Uterus (tissue), 4 donors: ENCODE measurements around the gene TMEM117. TPM values are rescaled to one million over a fixed set of nuclear protein-coding genes. Genes with fewer than 3 reads are reported as not detected.

ENCODE experiments used
- DNase-seq, 2 donors: peaks; one replicate each; pipeline ENCODE4 v3.0.0-alpha.2; 2019 to 2020
- H3K27ac ChIP-seq, 2 donors: fragments of 200-600 bp; sonication (generic); 1 replicate in 1 of 2; 2 replicates in 1 of 2; pipeline ENCODE4 v1.5.1; 2016 to 2018
- H3K27me3 ChIP-seq, 2 donors: fragments of 200-600 bp; sonication (generic); one replicate each; pipeline ENCODE4 v1.5.1; 2018 to 2019; ENCODE audit warnings: control low read depth in 1 of 2
- H3K36me3 ChIP-seq, 2 donors: fragments of 200-600 bp; sonication (generic); one replicate each; pipeline ENCODE4 v1.5.1; 2019; ENCODE audit warnings: control low read depth in 1 of 2
- H3K4me1 ChIP-seq, 2 donors: fragments of 200-600 bp; sonication (generic); one replicate each; pipeline ENCODE4 v1.5.1; 2018 to 2019; ENCODE audit warnings: control low read depth in 1 of 2
- H3K4me3 ChIP-seq, 2 donors: fragments of 200-600 bp; sonication (generic); 1 replicate in 1 of 2; 2 replicates in 1 of 2; pipeline ENCODE4 v1.5.1; 2018 to 2019; ENCODE audit warnings: mild to moderate bottlenecking in 1 of 2
- H3K9me3 ChIP-seq, 2 donors: fragments of 200-600 bp; sonication (generic); one replicate each; pipeline ENCODE4 v1.5.1; 2019; ENCODE audit warnings: control low read depth in 1 of 2
- CTCF ChIP-seq, 4 experiments: fragments of 200-600 bp in 2 of 4; fragments of 450-650 bp in 2 of 4; sonication (generic) in 2 of 4; IDR thresholded peaks; one replicate each; pipeline ENCODE4 v1.5.1; 2016 to 2019; ENCODE audit warnings: antibody characterized with exemption in 4 of 4, mild to moderate bottlenecking in 2 of 4, moderate library complexity in 1 of 4
- POLR2A ChIP-seq, 2 donors: fragments of 450-650 bp; IDR thresholded peaks; one replicate each; pipeline ENCODE4 v1.6.1; 2016; ENCODE audit warnings: antibody characterized with exemption in 2 of 2, mild to moderate bottlenecking in 1 of 2, moderate library complexity in 1 of 2
- intact Hi-C: fragments of 100-400 bp; cut with DNase I; formaldehyde crosslinking; loops from one replicate; pipeline ENCODE4 v1.15.1; 2023; ENCODE audit warnings: low total_unique reads
- total RNA-seq, 4 donors: library from RNA; depleted of rRNA in 3 of 4; stranded (reverse); fragments of >200 nt in 3 of 4; gene quantifications; one replicate each; pipeline versions ENCODE4 v1.1.0 to v1.2.4, GENCODE V29; 2014 to 2023
- donor health status: DM: yes; HTN: yes; CAD: no.

TMEM117 gene
- total RNA-seq, 4 donors from 2014 or later = 1.0 to 34.4 (median 6.1) TPM

- no peak for DNase-seq
- no peaks in the 10 kb centered on the region for H3K4me1 ChIP-seq
- H3K4me3 ChIP-seq = no peak overlapping the region
- no peaks in the 10 kb centered on the region for H3K9me3 ChIP-seq
- H3K36me3 ChIP-seq = no peaks in the 10 kb centered on the region
- TF ChIP-seq CTCF (IDR thresholded peaks at IDR 0.05) = no peak
- no peak for TF ChIP-seq POLR2A (IDR thresholded peaks at IDR 0.05)
- intact Hi-C loops = no loop called here
- no peaks in the 10 kb centered on the region for H3K27me3 ChIP-seq
- no peak overlapping the region for H3K27ac ChIP-seq
Observed at GRCh38 chr12:44314007-44314500, 478.2 kb downstream of the TMEM117 start.

GRCh38 chr12:44317651-44318126, 481.8 kb downstream of the TMEM117 start:
- H3K4me1 ChIP-seq = no peaks in the 10 kb centered on the region
- H3K9me3 ChIP-seq = no peaks in the 10 kb centered on the region
- H3K27ac ChIP-seq = no peak overlapping the region
- intact Hi-C loops = no loop called here
- H3K27me3 ChIP-seq = no peaks in the 10 kb centered on the region
- TF ChIP-seq CTCF (IDR thresholded peaks at IDR 0.05) = no peak
- TF ChIP-seq POLR2A (IDR thresholded peaks at IDR 0.05) = no peak
- no peak overlapping the region for H3K4me3 ChIP-seq
- DNase-seq = no peak
- H3K36me3 ChIP-seq = no peaks in the 10 kb centered on the region

- Histone ChIP-seq H3K27ac (no peak overlapping the region), H3K4me3 (no peak overlapping the region), H3K9me3 (no peaks in the 10 kb centered on the region), H3K27me3 (no peaks in the 10 kb centered on the region), H3K36me3 (no peaks in the 10 kb centered on the region), H3K4me1 (no peaks in the 10 kb centered on the region)
- no peak for DNase-seq
- intact Hi-C loops = no loop called here
- TF ChIP-seq POLR2A (IDR thresholded peaks at IDR 0.05) (no peak), CTCF (IDR thresholded peaks at IDR 0.05) (no peak)
Observed at GRCh38 chr12:44331269-44331668, 495.4 kb downstream of the TMEM117 start.

- Histone ChIP-seq H3K4me3 (no peak overlapping the region), H3K9me3 (no peaks in the 10 kb centered on the region), H3K27ac (no peak overlapping the region), H3K4me1 (no peaks in the 10 kb centered on the region), H3K27me3 (no peaks in the 10 kb centered on the region), H3K36me3 (no peaks in the 10 kb centered on the region)
- TF ChIP-seq POLR2A (IDR thresholded peaks at IDR 0.05) = no peak
- TF ChIP-seq CTCF (IDR thresholded peaks at IDR 0.05) = no peak
- no peak for DNase-seq
- intact Hi-C loops = no loop called here
Observed at GRCh38 chr12:44334347-44334746, 498.5 kb downstream of the TMEM117 start.

GRCh38 chr12:44335030-44335429, 499.1 kb downstream of the TMEM117 start:
- H3K27ac ChIP-seq = no peak overlapping the region
- no peaks in the 10 kb centered on the region for H3K9me3 ChIP-seq
- intact Hi-C loops = no loop called here
- TF ChIP-seq CTCF (IDR thresholded peaks at IDR 0.05) (no peak), POLR2A (IDR thresholded peaks at IDR 0.05) (no peak)
- no peaks in the 10 kb centered on the region for H3K36me3 ChIP-seq
- no peaks in the 10 kb centered on the region for H3K4me1 ChIP-seq
- no peak for DNase-seq
- no peaks in the 10 kb centered on the region for H3K27me3 ChIP-seq
- H3K4me3 ChIP-seq = no peak overlapping the region
